CD4-positive, alpha-beta T cell treated with Interleukin-1 beta for 1 hour (primary cell): ENCODE measurements around the gene ZNF385A.

ENCODE experiments used
- DNase-seq, 2 donors: peaks; one replicate each; pipeline ENCODE4 v3.0.0-alpha.2; 2020 to 2022

The ZNF385A gene

GRCh38 chr12:54384591-54385041 is at the start of gene ZNF385A:
TSS of gene ZNF385A (minus strand) at chr12:54384733. CDS start at chr12:54384514, 219 bp downstream.
- peak in 1 of 2 donors; percentile 75 for DNase-seq

DNA sequence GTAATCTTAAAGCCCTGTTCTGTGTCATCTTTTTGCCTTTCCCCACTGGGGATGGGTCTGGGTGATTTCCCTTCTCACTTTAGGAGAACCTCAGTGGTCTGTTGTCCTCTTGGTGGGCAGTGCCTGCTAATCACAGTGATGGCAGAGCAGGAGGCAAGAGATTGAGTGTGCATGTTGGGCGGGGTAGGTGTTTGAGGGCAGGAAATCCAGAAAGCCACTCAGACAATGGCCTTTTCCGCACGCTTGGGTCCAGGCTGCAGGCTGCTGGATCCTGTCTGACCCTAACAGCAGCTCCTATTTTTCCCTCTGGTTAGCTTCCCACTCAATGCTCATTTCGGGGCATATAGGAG is 48.3 kb upstream of the ZNF385A start:
- no peak for DNase-seq

- DNase-seq: no peak
Observed at GRCh38 chr12:54431911-54432814, 47.6 kb upstream of the ZNF385A start.

- no peak for DNase-seq
Observed at GRCh38 chr12:54430471-54431069, 46.0 kb upstream of the ZNF385A start.

GRCh38 chr12:54429014-54429471 is 44.5 kb upstream of the ZNF385A start:
- DNase-seq: no peak

DNA sequence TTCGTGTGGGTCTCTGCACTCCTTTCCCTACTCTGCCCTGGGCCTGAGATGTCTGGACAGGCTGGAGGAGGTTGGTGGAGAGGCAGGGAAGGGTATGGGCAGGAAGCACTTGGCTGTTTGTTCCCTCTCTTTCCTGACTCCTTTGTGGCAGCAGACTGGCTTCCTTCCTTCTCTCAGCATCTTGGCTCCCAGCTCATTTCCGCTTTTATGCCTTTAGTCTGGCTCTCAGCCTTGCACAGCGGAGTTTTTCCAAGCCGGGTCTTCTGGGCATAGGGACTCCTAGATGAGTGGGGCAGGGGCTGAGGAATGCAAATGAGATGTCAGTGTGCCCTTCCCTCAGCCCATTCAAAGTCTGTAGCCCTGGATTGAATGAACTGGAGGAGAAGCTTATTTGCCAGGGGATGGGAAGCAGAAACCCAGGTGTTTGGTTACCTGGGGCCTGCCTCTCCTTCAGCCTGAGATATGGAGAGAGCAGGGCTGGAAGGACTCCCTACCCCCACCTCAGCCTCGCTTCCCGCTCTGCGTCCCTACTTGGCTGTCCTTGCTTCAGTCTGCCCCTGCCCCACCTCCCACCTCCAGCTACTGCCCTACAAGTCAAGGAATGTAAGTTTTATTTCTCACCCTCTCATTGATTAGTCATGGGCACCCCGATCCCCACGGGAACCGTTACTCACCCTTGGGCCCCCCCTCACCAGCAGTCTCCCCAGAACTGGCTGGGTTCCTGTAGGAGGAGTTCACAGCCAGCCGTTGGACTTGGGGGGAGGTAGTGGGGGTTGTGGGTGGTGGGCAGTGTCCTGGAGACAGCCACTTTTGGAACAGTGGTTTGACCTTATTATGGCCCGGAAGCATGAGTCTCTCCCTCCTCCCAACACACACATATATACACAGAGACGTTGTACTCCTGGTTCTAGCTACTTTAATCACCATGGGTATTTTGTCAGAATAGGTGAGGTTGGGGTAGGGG is 43.8 kb upstream of the ZNF385A start:
- peak in 1 of 2 donors; percentile 14 for DNase-seq

DNA sequence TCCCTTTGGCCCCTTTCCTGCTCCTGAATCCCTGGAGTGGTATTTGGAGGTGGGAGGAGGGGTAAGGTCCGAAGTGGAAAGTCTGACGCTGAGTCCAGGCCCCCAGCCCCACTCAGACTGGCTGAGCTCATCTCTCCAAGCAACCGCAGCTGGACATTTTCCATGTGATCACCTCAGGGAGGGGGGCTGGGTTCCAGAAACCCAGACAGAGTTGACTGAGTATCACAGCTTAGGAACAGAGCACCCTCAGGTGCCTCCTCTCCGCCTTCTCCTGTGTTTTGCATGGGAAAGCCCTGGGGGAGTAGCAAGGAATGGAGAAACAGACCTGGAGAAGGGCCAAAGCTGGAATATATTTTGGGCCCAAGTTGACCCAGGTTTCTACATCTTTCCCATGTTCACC is 42.6 kb upstream of the ZNF385A start:
- no peak for DNase-seq

DNA sequence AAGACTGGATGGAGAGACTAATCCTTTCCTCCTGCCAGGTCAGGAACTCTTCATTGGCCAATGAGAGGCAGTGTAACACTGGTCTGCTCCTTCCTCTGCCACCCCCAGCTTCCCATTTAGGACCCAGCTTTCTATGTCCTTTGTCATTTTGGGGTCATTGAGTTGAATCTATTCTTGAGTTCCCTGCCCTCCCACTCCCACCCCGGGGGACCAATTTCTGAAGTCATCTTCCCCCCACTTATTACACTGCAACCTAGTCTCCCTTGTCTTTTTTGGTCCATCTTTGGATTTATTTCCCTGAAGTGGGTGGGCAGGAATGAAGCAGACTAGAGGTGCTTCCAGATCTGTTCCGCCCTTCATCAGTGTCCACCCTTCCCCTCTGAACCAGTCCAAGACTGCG is 42.2 kb upstream of the ZNF385A start:
- no peak for DNase-seq

DNA sequence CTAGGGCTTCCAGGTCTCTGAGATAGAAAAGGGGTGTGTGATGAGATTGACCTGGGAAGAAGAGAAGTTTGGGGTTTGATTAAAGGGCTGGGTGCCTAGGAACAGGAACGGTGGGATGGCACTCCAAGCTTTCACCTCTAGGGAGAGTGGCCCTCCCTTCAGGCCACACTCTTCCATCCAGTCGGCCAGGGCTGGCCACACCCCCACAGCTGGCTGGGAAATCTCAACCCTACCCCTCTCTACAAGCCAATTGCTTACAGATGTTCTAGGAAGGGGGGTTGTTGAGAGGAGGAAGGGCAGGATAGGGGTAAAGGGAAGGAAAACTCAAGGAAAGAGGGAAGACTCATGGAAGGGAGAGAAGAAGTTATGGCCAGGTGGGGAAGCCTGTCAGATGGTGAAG is 41.2 kb upstream of the ZNF385A start:
- no peak for DNase-seq

GRCh38 chr12:54424224-54424623 is 39.7 kb upstream of the ZNF385A start:
- DNase-seq: no peak

DNA sequence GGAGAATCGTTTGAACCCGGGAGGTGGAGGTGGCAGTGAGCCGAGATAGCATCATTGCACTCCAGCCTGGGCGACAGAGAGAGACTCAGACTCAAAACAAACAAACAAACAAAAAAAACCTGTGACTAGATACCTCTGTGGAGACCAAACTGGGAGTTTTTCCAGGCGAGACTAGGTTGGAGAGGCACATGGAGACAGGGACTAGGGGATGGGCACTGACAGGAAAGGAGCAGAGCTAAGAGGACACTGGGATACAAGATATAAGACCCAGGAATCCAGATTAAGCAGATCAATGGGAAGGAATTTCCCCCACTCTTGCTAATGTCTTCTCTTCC is 39.2 kb upstream of the ZNF385A start:
- DNase-seq: no peak

GRCh38 chr12:54421879-54422250 is 37.3 kb upstream of the ZNF385A start:
- DNase-seq: no peak

- no peak for DNase-seq
Observed at GRCh38 chr12:54421175-54421878, 36.8 kb upstream of the ZNF385A start.

DNA sequence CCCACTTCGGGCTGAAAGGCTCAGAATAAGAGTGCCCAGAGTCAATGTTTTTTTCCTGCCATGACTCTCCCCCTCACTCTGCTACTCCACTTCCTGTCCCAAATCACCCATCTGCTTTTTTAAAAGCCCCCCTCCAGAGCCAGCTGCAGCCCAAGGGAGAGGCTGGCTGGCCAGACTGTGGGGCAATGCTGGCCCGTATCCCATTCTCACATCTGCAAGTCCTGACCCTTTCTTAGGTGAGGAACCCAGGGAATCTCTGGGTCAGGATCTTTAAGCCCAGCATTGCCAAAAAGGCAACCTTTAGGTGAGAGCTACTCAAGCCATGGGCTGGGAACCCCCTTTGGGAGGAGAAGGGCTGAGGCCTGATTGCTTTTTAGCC is 36.2 kb upstream of the ZNF385A start:
- DNase-seq: no peak

- DNase-seq: peak; percentile 47 to 59
Observed at GRCh38 chr12:54419088-54419887, 34.8 kb upstream of the ZNF385A start, which contains the start of gene ITGA5. TSS of gene ITGA5 (minus strand) at chr12:54419266. CDS start at chr12:54419198, 68 bp downstream.

DNA sequence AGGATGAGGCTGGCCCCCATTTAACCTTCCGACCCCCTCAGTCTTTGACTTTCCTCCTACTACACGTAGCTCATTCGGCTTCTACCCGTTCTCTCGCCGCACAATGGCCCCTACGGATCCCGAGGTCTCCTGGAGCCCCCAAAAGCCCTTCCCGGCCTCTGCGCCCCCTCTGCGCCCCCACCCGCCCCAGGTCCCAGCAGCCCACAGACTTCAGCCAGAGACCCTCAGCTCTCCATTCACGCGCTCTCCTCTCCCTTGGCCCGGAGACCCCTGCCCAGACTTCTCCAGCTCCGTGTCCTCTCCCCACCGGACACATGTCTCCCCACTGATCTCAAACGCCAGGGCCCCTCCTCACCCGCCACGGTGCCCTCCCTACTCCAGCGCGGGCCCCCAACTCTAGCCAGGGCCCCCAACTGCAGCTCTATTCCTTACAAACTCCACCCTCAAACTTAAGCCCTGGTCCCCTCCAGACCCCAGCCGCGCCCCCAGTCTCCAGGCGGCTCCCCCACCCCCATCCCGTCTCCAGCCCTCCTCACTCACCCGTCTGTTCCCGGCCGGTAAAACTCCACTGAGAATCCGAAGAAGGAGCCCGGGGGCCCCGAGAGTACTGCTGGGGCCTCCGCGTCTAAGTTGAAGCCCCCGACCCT is 34.0 kb upstream of the ZNF385A start:
- DNase-seq: no peak

- DNase-seq: peak; percentile 48 to 49
Observed at GRCh38 chr12:54417712-54418440, 33.3 kb upstream of the ZNF385A start.

- DNase-seq: peak in 1 of 2 donors; percentile 36
Observed at GRCh38 chr12:54416687-54417603, 32.4 kb upstream of the ZNF385A start.
